Aorta (tissue), 5 donors: Measurements from ENCODE around the gene UTP25. TPM values are rescaled to one million over a fixed set of nuclear protein-coding genes. Genes with fewer than 3 reads are reported as not detected.

ENCODE experiments used
- ATAC-seq: fragments of 200-7000 bp; cut with Tn5 transposase; one replicate; pipeline ENCODE4 v1.9.1; 2022; ENCODE audit warnings: moderate library complexity; ENCODE audit not compliant: low FRiP score
- DNase-seq, 2 donors: peaks; one replicate each; pipeline ENCODE4 v3.0.0-alpha.2; 2020
- H3K27ac ChIP-seq, 2 donors: one replicate each; pipeline ENCODE4 v1.5.1; 2013; ENCODE audit warnings: low read length in 2 of 2, mild to moderate bottlenecking in 2 of 2, moderate library complexity in 2 of 2, control low read depth in 1 of 2, inconsistent platforms in 1 of 2, low read depth in 1 of 2
- H3K27me3 ChIP-seq, 2 donors: one replicate each; pipeline ENCODE4 v1.6.1; 2013; ENCODE audit warnings: control low read depth in 1 of 2, low read length in 1 of 2, mild to moderate bottlenecking in 1 of 2, moderate library complexity in 1 of 2; ENCODE audit not compliant: insufficient read depth in 2 of 2, control insufficient read depth in 1 of 2
- H3K36me3 ChIP-seq, 2 donors: one replicate each; pipeline ENCODE4 v1.6.1; 2013; ENCODE audit warnings: control low read depth in 1 of 2, low read length in 1 of 2, mild to moderate bottlenecking in 1 of 2; ENCODE audit not compliant: insufficient read depth in 2 of 2, control insufficient read depth in 1 of 2
- H3K4me1 ChIP-seq, 2 donors: one replicate each; pipeline ENCODE4 v1.6.1; 2013; ENCODE audit warnings: low read length in 2 of 2, control low read depth in 1 of 2, mild to moderate bottlenecking in 1 of 2, moderate library complexity in 1 of 2; ENCODE audit not compliant: insufficient read depth in 2 of 2, control insufficient read depth in 1 of 2
- H3K4me3 ChIP-seq, 2 donors: one replicate each; pipeline ENCODE4 v1.5.1; 2013; ENCODE audit warnings: low read length in 2 of 2, control low read depth in 1 of 2, mild to moderate bottlenecking in 1 of 2
- H3K9me3 ChIP-seq: one replicate; pipeline ENCODE4 v1.6.1; 2013; ENCODE audit warnings: mild to moderate bottlenecking, low read length; ENCODE audit not compliant: control insufficient read depth
- WGBS, 2 donors: extraction: QIAGEN DNeasy Blood & Tissue Kit; methylation state at CpG; one replicate each; pipeline ENCODE4 v1.1.7; 2013; 5-methylcytosine and 5-hydroxymethylcytosine counted together
- intact Hi-C, 2 donors: fragments of 100-400 bp; cut with DNase I; formaldehyde crosslinking; loops; one replicate each; pipeline versions ENCODE4 v1.14.2 to v1.15.0; 2022
- polyA plus RNA-seq, 2 donors: library from polyadenylated mRNA; stranded (reverse); fragments of 200-250 nt; gene quantifications; one replicate each; pipeline ENCODE4 v1.2.3, GENCODE V29; 2013
- total RNA-seq, 2 donors: library from RNA; stranded (reverse); fragmentation: NEBNext Ultra II Directional; extraction: Animal tissue kit (Norgen Biotek cat#: 25700); gene quantifications; one replicate each; pipeline ENCODE4 v1.2.1, GENCODE V29; 2021
- donor health status: healthy with polysubstance abuse.
- donor health status: Bipolar disorder and iron deficiency.
- donor health status: DM: no; HTN: no; CAD: no.
- donor health status: DM: no; HTN: no; CAD: no.
- donor health status: DM: yes; HTN: yes; CAD: no.

The UTP25 gene
- total and polyA plus RNA-seq, 4 donors: 0.50 to 8.1 (median 5.1) TPM

GRCh38 chr1:209815931-209816341 is 11.8 kb upstream of the UTP25 start:
- H3K4me1 ChIP-seq: no peaks in the 10 kb centered on the region
- intact Hi-C loops: no loop called here
- no peak for DNase-seq
- no peak for ATAC-seq
- H3K36me3 ChIP-seq: no peaks in the 10 kb centered on the region
- H3K4me3 ChIP-seq: no peak overlapping the region
- H3K27ac ChIP-seq: no peak overlapping the region
- no peaks in the 10 kb centered on the region for H3K27me3 ChIP-seq
- no peaks in the 10 kb centered on the region for H3K9me3 ChIP-seq
- 74 to 86% methylated on average over 6 of the region's 6 CpGs for WGBS, 2 donors

- Histone ChIP-seq H3K36me3 (no peaks in the 10 kb centered on the region), H3K4me3 (no peak overlapping the region), H3K27me3 (no peaks in the 10 kb centered on the region), H3K27ac (no peak overlapping the region), H3K9me3 (no peaks in the 10 kb centered on the region), H3K4me1 (no peaks in the 10 kb centered on the region)
- DNase-seq (no peak), ATAC-seq (no peak)
- intact Hi-C loops: no loop called here
- 61 to 74% methylated on average over 3 of the region's 3 CpGs for WGBS, 2 donors
Measured at GRCh38 chr1:209816923-209817322, 10.8 kb upstream of the UTP25 start.

DNA sequence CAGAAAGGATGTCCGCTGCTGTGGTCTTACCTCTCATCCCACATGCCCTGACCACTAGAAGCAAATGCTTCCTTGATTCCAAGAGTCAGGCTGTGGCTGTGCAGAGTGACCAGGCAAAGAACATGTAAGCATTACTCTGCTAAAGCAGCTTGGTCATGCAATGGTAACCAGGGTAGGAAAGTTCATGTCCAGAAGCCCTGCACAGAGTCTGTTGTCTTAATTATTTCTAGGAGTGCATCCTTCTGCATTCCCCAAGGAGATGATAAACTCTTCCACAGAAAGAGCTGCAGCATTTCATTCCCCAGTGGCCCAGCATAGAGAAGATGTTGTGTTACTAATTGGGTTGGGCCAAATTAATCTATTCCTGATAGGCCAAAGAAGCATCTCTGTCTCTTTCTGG is 10.1 kb upstream of the UTP25 start:
- Histone ChIP-seq H3K9me3 (no peaks in the 10 kb centered on the region), H3K4me3 (no peak overlapping the region), H3K36me3 (no peaks in the 10 kb centered on the region), H3K27me3 (no peaks in the 10 kb centered on the region), H3K4me1 (no peaks in the 10 kb centered on the region), H3K27ac (no peak overlapping the region)
- DNase-seq: no peak
- no peak for ATAC-seq
- WGBS, 2 donors: 83 to 91% methylated on average over 1 of the region's 1 CpG
- intact Hi-C loops: no loop called here

DNA sequence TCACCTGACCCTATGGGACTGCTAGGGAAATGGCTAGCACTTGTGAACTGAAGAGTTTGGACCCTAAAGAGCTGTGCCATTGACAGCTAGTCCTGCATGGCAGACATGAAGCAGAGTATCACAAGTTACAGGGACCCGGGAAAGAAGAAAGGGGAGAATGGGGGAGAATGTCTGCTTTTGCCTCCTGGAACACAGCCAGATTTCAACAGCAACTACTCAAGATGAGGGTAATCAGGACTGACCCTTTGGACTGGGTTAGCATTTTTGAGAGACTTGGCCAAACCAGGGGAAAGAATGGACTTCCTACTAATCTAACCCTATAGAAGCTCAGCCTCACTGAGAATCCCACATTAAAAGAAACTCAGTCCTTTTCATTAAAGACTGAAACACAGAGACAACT is 8.7 kb upstream of the UTP25 start:
- no peaks in the 10 kb centered on the region for H3K4me1 ChIP-seq
- DNase-seq (no peak), ATAC-seq (no peak)
- no peaks in the 10 kb centered on the region for H3K9me3 ChIP-seq
- intact Hi-C loops: no loop called here
- no peak overlapping the region for H3K4me3 ChIP-seq
- WGBS, 2 donors: 29 to 50% methylated on average over 1 of the region's 1 CpG
- no peak overlapping the region for H3K27ac ChIP-seq
- no peaks in the 10 kb centered on the region for H3K36me3 ChIP-seq
- H3K27me3 ChIP-seq: no peaks in the 10 kb centered on the region

DNA sequence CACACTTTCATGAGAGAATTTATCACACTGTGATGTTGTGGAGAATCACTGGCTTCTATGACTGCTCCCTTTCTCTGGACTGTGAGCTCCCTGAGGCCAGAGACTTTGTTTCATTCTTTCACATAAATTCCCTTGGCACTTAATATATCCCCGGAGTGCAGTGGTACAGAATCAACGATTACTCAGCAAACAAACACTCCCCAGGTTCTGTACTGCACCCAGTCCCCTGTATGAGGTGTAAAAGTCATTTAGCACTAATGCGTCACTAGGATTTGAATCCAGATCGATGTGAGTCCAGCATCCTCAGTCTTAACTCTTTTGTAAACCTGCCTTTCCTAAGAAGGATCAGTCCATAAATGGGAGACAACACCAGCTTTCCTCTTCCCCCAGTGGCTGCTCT is 6.8 kb upstream of the UTP25 start:
- Histone ChIP-seq H3K4me3 (no peak overlapping the region), H3K4me1 (no peaks in the 10 kb centered on the region), H3K27me3 (no peaks in the 10 kb centered on the region), H3K27ac (no peak overlapping the region), H3K9me3 (no peaks in the 10 kb centered on the region), H3K36me3 (no peaks in the 10 kb centered on the region)
- no peak for ATAC-seq
- no peak for DNase-seq
- intact Hi-C loops: loop anchor here in 1 of 2 donors (5.0 kb wide), 1 partner anchor 34 kb away; no protein-coding TSS in a partner anchor
- WGBS, 2 donors: 36 to 52% methylated on average over 4 of the region's 4 CpGs

GRCh38 chr1:209822706-209823105 is 5.1 kb upstream of the UTP25 start:
- Histone ChIP-seq H3K9me3 (no peaks in the 10 kb centered on the region), H3K27ac (no peak overlapping the region), H3K27me3 (no peaks in the 10 kb centered on the region), H3K4me3 (no peak overlapping the region), H3K4me1 (no peaks in the 10 kb centered on the region), H3K36me3 (no peaks in the 10 kb centered on the region)
- DNase-seq (no peak), ATAC-seq (no peak)
- 52 to 55% methylated on average over 7 of the region's 7 CpGs for WGBS, 2 donors
- intact Hi-C loops: loop anchor here in 1 of 2 donors (5.0 kb wide), 1 partner anchor 35 kb away; no protein-coding TSS in a partner anchor

DNA sequence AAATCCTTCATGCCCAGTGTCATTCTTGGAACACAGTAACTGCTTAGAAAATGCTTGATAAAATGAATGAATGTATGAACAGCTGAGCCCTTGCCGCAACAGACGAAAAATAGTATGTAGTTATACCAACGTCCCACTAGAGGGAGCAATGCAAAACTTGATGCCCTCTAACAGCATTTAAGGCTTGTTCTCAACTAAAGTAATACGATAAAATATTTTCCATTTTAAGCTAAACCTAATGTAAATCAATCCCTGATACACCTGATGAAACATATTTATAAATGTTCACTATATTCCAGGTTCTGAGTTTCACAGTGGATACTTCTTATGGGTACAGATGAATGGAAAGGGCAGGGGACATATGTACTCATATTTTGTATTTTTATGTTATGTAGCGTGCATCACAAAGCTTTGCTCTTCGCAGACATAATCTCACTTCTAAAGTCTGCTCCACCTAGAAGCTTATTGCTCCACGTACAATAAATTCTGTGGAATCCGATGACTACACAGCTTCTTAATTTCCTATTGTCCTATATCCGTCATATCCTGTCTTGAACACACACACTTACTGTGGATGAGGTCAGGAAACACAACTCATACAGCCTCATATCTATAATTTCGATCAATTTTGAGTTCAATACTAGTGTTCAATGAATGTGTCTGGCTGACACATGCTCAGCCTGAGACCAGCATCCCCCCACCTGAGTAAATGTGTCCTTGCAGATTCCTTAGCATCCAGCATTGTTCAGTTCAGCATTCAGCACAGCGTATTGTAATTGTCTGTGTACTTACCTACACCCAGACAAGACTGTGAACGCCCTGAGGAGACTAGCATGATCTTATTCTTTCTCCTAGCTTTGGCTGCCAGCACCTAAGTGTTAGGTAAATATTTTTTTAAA is 4.4 kb upstream of the UTP25 start:
- no peak for ATAC-seq
- H3K27ac ChIP-seq: no peak overlapping the region
- intact Hi-C loops: loop anchor here in 1 of 2 donors (5.0 kb wide), 1 partner anchor 36 kb away; no protein-coding TSS in a partner anchor
- H3K4me3 ChIP-seq: no peak overlapping the region
- no peaks in the 10 kb centered on the region for H3K36me3 ChIP-seq
- no peak for DNase-seq
- H3K4me1 ChIP-seq: no peaks in the 10 kb centered on the region
- 37 to 40% methylated on average over 12 of the region's 12 CpGs for WGBS, 2 donors
- H3K27me3 ChIP-seq: no peaks in the 10 kb centered on the region
- no peaks in the 10 kb centered on the region for H3K9me3 ChIP-seq

DNA sequence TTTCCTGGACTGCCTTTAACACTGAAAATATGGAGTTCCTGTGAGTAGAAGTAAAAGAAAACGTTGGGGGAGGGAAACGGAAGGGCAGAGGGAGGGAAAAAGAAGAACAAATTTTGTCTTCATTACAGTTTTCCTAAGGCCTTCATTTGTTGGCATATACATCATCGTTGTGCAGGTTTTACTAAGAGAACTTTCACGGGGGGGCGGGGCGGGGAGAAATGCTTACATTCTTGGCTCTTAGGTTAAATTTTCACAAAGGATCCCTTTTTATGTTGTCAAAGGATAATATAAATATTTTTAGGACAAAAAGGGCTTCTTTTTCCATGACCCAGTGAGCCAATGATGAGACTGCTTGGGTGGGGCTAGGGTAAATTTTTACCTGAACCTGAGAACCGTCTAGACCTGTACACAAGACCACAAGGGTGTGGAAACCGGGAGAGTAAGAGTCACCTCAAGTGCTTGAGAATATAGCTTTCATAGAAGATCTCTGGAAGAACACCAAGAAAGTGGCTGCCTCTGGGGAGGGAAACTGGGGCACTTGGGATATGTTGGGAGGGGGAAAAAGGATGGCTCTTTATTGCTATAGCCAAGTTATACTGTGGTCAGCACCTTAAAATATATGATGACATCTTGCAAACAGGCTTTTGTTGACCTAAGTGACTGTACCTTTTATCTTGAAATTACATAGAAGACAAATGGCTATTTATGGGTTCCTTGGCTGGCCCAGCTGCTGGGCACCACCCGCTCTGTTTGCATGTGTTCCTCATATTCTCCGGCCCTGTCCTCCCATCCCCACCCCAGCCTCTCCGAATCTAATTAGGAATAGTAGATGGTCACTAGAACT is 2.0 kb upstream of the UTP25 start:
- Histone ChIP-seq H3K36me3 (no peaks in the 10 kb centered on the region), H3K4me3 (no peak overlapping the region), H3K27me3 (no peaks in the 10 kb centered on the region), H3K27ac (no peak overlapping the region), H3K9me3 (no peaks in the 10 kb centered on the region), H3K4me1 (no peaks in the 10 kb centered on the region)
- DNase-seq (no peak), ATAC-seq (no peak)
- 65 to 71% methylated on average over 11 of the region's 11 CpGs for WGBS, 2 donors
- intact Hi-C loops: no loop called here
